Kidney tubule cell (primary cell): ENCODE data around the gene RNF7.
"Not testable (repeated sequence)": the region's sequence is repeated elsewhere in the genome, so short reads cannot be mapped to it uniquely, and the experiment has no call there.

Source experiments
- DNase-seq: peaks from one replicate; pipeline ENCODE4 v3.0.0-alpha.2; 2018; ENCODE audit warnings: low spot score

RNF7 gene

DNA sequence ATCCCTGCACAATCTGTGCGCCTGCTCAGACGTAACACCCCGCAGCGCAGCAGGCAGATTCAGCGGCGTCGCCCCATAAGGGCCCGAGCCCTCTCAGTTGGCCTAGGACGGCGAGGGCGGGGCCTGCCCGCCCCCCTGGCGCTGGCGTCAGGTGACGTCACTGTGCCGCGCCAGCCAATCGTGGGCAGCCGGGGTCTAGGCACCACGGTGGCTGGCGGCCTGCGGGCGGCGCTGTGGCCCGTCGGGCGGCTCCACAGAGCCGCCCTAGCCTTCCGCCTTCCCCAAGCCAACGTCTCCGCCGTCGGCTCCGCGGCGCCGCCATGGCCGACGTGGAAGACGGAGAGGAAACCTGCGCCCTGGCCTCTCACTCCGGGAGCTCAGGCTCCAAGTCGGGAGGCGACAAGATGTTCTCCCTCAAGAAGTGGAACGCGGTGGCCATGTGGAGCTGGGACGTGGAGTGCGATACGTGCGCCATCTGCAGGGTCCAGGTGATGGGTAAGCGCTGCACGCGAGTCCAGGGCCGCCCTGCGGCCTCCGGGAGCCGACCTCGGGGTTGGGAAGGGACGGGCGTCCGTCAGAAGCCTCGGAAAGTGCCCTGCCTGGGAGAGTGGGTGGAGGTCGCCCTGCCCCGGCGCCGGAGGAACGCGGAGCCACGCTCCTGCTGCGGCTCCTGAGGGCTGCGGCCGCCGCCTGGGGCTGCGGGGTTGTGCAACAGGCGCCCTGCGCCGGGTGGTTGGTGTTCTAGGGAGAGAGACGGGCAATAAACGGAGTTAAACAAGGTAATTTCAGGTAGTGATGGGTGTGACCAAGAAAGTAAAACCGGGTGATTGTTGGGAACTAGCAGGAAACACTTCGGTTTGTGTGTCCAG, at the start of gene RNF7:
TSS of gene RNF7 (plus strand) at position 277 of the 869 bp plus-strand sequence. CDS start at position 321, 44 bp downstream.
- peak; percentile 96 for DNase-seq

DNA sequence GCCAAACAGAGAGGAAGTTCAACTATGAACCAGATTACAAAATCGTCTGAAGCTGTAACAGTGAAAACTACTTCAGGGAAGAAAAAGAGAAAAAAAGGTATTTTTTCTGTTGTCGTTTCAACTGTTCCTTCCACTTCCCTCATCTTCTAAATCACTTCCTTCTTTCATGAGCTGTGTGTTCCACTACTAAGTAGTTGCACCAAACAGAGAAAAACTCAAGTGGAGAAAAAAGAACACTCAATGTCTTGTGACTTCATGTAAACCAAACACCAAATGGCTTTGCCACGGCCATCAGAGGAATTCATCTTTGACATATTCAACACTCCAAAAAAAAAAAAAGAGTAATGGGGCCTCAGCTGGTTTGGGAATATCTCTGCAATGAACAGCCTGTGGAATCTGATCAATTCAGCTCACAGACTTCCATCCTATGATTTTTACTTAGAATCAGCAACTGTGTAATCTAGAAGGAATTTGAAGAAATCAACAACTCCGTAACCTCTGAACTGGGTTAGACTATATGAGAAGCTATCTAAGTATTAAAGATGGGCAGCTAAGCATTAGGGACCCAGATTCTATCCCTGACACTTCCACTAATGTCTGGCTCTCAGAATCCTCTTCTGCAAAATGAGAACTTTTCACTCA, 47.5 kb upstream of the RNF7 start:
- no peak for DNase-seq

DNA sequence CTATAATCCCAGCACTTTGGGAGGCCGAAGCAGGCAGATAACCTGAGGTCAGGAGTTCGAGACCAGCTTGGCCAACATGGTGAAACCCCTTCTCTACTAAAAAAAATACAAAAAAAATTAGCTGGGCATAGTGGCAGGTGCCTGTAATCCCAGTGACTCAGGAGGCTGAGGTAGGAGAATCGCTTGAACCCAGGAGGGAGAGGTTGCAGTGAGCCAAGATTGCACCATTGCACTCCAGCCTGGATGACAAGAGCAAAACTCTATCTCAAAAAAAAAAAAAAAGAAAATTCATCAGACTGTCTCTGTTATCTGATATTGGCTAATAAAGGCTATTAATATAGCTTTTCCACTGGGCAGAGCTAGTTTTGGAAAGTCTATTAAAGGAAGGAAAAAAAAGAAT, 46.6 kb upstream of the RNF7 start:
- not testable (repeated sequence) for DNase-seq

DNA sequence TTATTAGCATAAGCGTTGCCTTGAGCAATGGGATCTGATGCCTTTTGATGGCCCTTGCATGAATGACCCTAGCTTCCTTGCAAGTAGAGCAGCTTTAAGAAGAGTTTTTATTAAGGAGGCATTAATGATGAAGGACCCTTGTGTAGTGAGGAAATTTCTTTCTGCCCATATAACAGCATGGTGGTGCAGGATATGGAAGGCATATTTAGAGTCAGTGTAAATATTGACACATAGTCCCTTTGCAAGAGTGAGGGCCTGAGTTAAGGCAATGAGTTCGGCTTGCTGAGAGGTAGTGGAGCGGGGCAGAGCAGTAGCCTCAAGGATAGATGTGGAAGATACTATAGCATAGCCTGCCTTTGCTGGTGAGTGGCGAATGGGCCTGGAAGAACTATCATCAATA, 45.1 kb upstream of the RNF7 start:
- not testable (repeated sequence) for DNase-seq

DNA sequence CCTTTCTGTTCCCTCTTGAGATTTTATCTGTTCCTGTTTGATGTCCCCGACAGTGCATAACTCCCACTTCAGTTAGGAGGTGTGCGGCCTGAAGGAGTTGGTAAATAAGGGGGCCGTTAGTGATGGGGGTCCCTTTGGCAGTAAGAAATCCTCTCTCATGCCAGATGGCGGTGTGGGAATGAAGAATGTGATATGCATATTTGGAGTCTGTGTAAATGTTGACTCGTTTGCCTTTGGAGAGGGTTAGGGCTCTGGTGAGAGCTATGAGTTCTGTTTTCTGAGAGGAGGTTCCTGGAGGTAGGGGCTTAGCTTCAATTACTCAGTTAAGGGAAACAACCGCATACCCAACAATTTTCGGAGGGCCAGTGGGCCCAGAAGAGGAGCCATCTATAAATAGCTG, 38.8 kb upstream of the RNF7 start:
- DNase-seq: no peak

DNA sequence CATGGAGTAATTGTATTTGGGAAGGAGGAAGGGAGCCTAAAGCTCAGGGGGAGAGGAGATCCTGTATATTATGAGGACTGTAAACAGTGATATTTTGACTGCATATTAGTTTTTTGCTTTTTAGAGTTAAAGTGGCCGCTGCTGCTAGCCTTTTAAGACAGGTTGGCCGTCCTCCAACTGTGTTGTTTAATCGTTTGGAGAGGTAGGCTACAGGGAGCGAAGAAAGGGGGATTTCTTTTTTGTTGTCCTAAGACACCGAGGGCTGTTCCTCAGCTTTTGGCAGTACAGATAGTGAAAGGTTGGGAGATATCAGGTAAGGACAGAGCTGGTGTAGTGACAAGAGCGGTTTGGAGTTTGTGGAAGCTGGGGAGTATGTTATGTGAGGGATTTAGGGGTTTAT, 38.2 kb upstream of the RNF7 start:
- DNase-seq: no peak

DNA sequence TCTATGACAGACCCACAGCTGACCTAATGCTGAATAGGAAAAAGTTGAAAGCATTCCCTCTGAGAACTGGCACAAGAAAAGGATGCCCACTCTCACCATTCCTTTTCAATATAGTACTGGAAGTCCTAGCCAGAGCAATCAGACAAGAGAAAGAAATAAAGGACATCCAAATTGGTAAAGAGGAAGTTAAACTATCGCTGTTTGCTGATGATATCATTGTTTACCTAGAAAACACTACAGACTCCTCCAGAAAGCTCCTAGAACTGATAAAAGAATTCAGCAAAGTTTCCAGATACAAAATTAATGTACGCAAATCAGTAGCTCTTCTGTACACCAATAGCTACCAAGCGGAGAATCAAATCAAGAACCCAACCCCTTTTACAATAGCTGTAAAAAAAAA, 34.7 kb upstream of the RNF7 start:
- not testable (repeated sequence) for DNase-seq

DNA sequence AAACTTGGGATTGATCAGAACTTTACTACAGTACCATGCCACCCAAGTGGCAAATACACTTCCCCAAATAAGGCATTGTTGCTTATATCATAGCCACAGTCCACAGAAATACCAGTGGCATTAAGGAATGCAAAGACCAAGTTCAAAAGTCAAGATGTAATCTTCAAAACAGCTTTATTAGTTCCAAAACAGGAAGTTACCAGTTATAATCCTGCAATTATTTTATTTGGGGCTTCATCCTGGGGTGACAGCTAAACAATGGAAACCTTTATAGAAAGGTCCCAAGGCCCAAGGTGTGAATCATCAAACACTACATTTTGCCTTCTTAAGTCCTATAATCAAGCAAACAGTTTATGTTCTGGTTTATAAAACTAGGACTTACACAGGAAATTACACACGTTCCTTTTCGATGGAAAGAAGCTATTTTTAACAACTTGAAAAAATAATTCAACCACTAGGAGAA, 30.3 kb upstream of the RNF7 start:
- DNase-seq: no peak

DNA sequence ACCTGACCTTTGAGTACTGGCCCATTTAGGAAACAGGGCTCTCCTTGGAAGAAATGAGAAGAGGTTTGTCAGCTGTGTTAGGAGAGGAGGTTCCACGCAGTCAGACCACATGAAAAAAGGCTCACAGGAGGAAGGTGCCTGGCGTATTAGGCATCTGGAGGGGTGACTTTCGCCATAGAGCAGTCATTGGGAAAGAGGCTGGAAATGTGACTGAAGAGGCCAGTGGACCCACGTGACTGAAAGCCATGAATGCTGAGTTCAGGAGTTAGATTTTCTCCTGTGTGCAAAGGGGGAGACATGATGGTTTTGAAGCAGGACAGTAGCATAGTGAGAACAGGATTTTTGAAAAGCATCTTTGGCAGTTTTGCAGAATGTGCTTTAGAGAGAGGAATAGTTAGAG, 29.7 kb upstream of the RNF7 start:
- DNase-seq: no peak

DNA sequence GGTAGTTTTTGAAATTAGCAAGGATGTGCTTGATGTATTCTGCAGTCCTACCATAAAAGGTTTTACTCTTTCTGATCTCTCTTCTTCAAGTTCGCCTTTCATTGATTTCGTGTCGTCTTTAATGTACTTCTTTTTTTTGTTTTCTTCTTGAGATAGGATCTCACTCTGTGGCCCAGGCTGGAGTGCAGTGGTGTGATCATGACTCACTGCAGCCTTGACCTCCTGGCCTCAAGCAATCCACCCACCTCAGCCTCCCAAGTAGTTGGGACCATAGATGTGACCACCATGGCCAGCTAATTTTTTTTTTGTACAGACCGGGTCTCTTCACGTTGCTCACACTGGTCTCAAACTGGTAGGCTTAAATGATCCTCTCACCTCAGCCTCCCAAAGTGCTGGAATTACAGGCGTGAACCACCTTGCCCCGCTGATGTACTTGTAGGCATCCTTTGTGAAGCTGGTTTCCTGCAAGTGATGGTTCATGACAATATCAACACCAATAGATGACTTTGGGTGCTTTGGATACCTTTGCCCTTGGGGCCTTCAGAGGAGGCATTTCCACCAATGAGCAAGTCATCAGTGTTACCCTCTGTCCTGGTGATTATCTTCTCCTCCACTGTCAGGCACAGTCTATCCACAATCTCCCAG, 28.9 kb upstream of the RNF7 start:
- no peak for DNase-seq

DNA sequence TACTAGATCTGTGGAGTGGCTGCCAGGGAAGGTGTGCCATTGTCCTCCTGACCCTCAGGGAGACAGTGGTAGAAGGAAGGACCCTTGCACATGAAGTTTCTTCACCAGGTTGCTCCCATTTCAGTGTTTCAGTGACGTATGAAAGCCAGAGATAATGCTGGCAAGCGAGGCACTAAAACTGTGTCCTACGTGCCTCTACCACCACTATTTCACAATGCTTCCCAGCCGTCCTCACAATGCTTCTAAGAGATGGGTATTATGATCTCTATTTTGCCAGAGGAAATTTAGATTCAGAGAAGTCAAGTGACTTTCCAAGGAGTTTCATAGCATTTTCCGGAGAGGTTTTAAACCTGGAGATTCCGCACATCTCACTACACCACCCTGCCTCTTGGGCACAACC, 28.0 kb upstream of the RNF7 start:
- DNase-seq: no peak

DNA sequence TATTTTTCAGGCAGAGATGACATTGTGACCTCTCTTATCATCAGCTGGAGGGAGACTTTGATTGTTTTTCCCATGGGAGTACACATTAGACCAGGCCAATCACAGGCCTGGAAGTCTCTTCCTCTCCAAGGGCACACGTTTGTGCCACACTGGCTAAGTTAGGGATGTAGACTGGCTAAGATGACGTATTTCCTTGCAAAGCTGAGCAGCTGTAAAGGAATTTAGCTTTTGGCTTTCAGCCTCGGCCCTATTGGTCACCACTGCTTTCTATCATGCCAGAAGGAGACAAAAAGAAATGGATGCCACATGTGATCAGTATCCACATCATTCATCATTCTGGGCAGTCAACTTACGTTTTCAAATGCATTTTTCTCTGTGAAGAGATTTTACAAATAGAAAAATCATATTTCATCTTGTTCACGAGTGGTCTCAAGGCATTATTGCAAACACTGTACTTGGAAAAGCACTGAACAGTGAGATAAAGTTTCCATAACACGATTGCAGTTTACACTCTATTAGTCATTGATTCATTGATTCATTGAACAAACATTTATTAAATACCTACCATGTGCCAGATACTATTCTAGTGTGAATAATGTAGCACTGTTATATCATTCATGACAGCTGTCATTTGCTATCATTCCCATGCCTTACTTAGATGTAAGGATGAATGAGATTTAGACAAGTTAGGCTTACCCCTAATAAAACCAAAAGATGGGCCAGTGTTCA, 27.0 kb upstream of the RNF7 start:
- DNase-seq: peak; percentile 27

DNA sequence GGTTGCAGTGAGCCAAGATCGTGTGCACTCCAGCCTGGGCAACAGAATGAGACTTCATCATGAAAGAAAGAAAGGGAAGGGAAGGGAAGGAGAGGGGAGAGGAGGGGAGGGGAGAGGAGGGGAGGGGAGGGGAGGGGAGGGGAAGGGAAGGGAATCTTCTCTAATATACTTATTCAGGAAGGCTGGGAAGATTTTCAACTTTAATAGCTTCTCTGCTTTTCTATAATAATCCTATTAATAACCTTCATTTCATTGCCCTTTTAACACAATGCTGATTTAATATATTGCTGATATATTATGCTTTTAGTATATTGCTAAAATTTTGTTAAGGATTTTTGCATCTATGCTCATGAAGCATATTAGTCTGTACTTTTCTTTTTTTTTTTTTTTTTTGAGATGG, 23.4 kb upstream of the RNF7 start:
- no peak for DNase-seq

DNA sequence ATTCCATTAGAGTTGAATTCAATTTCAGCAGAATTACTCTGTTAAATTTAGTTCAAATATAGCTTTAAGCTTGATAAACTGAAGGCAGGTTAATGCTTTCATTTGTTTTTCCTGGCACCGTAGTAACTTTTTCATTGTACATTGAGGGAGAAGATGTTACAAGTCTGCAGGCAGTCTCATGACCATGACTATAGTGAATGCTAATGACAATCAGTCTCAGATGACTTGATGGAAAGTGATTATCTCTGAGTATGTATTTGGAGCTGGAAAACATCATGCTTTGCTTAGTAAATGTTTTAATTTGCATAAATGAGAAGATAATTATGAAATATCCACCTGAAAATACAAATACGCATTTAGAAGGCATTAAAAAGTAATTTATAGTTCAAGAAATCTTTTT, 16.0 kb upstream of the RNF7 start:
- no peak for DNase-seq

DNA sequence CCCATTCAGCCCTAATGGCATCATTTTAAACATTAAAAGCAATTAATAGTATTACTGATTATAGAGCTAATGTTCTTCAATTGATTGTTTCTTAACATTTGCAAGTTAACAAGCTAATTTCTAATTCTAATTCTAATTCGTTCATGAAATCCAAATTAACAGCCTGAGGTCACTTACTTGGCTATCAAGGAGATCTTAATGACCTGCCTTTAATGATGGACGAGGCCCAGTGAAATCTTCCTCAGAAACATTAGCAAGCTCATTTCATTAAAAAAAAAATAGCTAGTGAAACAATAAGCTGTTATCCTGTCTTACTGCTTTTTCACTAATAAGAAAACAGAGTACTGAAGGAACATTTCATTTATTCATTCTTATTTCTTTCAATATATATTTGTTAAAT, 15.4 kb upstream of the RNF7 start:
- DNase-seq: no peak

DNA sequence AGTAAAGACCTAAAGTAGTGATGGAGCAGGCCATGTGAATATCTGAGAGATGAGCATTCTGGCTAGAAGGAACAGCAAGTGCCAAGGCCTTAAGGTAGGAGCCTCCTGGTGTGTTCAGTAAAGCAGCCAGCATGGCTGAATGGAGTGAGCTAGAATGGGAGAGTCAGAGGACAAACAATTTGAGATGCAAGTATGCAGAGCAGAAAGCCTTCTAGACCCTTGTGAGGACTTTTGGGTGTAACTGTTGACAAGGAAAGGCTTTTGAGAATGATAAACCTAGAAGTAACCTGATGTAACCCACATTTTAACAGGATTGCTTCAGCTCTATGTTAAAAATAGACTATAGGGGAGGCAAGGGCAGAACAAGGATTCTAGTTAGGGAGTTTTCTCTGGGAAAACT, 14.8 kb upstream of the RNF7 start:
- DNase-seq: no peak

DNA sequence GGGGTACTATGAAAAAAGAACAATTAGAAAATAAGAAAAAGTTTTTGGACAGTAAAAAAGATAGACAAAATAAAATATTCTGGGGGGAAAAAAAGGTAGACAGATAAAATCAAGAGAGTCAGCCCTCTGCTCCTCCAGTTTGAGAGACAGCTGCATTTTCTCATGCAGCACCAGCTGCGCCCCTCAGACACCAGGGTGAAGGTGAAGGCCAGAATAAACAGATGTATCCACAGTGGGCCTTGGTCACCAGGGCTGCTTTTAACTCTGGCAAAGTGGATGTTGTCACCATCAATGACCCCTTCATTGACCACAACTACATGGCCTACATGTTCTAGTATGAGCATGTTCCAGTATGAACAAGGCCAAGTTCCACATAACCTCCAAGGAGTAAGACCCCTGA, 13.9 kb upstream of the RNF7 start:
- DNase-seq: no peak

DNA sequence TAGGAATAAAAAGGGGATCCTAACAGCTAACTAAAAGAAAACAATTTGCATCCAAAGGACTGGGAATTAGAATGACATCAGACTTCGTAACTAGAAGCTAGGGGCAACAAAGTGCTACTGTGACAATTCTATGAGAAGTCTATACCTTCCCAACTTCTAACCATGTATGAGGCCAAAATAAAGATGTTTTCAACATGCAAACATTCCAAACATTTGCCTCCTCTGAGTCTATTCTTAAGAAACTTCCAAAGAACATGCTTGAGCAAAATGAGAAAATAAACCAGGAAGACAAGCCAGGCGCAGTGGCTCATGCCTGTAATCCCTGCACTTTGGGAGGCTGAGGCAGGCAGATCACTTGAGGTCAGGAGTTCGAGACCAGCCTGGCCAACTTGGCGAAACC, 13.1 kb upstream of the RNF7 start:
- DNase-seq: no peak

DNA sequence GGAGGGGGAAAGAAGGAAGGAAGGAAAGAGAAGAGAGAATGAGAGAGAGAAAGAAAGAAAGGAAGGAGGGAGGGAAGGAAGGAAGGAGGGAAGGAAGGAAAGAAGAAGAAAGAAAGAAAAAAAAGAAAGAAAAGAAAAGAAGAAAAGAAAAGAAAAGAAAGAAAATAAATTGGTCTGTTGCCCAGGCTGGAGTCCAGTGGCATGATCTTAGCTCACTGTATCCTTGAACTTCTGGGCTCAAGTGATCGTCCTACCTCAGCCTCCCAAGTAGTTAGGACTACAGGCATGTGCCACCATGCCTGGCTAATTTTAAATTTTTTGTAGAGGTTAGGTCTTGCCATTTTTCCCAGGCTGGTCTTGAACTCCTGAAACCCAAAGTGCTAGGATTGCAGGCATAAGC, 11.6 kb upstream of the RNF7 start:
- no peak for DNase-seq

DNA sequence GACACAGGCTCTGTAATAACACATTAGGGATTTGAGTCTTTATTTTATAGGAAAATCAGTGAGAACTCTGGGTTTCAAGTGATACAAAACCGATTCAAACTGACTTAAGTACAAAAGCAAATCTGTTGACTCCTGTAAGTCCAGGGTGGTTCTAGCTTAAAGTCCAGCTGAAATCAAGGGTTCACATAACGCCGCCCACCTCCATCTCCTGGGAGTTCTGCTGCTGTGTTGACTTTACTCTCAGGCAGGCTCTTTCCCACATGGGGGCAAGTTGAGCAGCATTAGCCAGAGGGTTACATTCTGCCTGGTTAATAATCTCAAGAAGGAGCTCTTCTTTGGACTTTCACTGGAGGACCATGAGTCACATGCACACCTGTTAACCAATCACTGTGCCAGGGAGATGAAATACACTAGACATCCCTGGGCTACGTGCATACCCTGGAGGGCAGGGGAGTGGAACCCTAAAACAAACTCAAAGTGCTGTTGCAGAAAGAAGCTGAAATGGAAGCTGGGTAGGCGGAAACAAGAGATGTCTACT, 9.7 kb upstream of the RNF7 start:
- peak; percentile 32 for DNase-seq

DNA sequence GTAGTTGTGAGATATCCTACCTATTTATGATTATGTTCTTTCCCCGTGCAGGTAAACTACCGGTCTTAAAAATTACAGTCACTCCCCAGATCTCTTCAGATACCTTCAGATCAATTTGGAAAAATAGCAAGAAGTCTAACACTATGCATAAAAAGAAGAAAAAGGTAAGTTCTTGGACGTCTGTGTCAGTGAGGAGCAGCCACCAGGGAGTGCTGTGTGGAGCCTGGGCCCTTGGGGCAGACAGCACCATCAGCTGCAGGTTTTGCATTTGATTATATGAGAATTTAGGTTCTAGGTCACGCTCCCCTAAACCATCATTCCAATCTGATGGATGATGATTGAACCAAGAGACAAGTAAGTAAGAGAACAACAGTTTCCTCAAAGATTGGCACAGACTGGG, 8.9 kb upstream of the RNF7 start:
- DNase-seq: no peak

DNA sequence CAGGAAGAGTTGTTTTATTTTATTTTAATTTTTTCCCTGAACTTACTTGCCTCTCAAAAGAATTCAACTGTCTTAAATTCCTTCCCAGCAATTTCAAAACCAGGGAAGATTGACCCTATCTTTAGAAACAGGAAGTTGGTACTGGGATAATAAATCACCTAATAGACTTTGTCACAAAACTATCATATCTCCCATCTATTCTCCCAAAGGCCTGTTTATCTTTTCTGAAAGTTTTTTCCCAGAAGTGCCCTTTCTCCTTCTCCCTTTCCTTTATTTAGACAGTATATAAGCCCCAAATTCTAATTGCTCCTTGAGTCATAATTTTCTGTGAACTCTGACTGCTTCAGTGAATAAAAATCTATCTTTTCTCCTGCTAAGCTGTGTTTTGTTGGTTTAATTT, 2.9 kb upstream of the RNF7 start:
- no peak for DNase-seq
